GM19397 (cell line): ENCODE measurements around the gene CSHL1.
"Not testable (repeated sequence)": the region's sequence is repeated elsewhere in the genome, so short reads cannot be mapped to it uniquely, and the experiment has no call there.

Source experiments
- ATAC-seq: cut with Tn5 transposase; IDR thresholded peaks from one replicate; pipeline ENCODE4 v1.9.1; 2021; ENCODE audit warnings: mild to moderate bottlenecking, moderate library complexity; ENCODE audit not compliant: unreplicated experiment

The CSHL1 gene

DNA sequence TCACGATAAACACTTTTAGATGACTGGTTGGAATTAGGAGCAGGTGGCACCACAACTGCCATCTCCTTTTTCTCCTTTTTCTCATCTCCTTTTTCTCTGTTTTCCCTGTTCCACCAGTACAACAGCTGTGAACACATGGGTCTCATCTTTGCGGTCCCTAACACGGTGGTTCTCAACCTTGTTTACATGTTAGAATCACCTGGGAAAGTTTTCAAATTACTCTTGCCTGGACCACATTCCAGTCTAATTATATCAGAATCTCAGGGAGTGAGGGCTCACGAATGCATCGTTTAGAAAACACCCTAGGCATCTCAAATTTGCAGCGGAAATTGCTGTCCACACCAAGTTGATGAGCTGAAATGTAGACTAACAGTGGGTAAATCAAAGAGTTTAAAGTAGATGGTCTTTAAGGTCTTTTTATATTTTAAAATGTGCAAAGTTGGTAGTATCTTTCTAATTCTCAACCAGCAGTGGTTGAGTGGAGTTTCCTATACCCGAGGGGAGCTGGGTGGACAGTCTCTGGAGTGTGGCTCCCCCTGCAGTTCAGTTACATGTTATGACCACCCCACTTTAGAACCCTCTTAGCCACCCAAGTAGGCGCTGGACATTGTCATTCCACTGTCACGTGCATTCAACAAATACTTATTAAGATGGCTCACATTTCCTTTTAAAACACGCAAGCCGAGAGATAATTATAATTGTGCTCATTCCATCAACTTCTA, 18.6 kb downstream of the CSHL1 start:
- ATAC-seq = not testable (repeated sequence)

DNA sequence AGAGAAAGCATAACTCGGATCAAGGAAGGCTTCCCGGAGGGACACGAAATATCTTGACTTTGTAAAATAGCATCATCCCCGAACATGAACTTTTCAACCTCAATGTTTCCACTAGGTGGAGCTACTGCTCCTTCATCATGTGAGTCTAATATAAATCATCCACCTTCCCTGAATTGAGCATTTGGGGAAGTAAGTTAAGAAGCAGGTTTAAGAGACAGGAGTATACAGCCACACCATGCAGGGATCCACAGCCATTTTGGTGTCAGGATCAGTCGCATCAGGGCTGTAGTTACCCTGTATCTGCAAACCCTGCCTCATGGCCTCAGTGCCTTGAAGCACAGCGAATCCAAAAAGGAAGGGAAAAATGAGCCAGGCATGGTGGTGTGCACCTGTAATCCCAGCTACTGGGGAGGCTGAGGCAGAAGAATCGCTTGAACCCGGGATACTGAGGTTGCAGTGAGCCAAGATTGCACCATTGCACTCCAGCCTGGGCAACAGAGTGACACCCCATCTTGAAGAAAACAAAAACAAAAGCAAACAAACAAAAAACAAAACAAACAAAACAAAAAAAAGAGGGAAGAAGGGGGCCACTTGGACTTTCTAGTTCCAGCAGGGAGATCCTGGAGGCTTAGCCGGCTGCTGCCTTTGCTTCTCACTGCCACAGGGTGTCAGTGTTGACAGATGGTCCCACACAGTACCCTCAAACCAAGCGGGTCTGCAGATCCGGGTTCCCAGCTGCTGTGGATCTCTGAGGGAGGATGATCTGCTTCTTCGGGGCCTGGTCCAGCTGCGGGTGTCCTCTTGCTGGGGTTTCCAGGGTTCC, 21.8 kb downstream of the CSHL1 start:
- not testable (repeated sequence) for ATAC-seq

- ATAC-seq = not testable (repeated sequence)
Observed at GRCh38 chr17:63885119-63885518, 25.9 kb downstream of the CSHL1 start.

GRCh38 chr17:63882626-63883126, 28.4 kb downstream of the CSHL1 start:
- ATAC-seq = not testable (repeated sequence)

DNA sequence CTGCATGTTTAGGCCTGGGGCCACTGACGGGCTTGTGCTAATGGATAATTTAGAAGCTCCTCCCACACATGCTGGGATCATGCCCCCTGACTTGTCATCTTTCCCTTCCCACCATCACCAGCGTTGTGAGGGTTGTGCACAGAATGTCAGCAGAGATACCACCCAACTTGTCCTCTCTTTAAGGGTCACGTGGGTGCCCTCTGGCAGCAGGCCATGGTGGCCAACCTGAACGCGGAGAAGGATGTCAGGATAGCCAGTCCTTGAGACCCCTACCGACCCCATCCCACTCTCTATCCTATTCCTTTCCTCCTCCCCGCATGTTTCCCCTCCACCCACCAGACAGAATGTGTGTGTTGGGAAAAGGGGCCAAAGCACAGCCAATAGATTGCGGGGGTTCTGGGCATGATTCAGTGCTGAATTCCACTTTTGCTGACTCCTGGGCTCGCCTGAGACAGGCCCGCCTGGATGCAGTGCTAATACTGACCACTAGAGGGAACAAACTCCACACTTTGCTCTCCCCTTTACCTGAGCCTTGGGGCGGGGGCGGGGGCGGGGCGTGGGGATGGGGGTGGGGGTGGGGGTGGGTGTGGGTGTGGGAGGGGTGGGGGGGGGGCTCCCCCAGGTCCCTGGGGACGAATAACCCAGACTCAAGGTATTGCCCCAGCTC, 29.0 kb downstream of the CSHL1 start, which contains the start of gene GH2:
Gene GH2 (minus strand): TSS at position 10 of the 667 bp plus-strand sequence. CDS start 143 bp downstream, outside the sequence.
- no peak for ATAC-seq

GRCh38 chr17:63881337-63881736, 29.7 kb downstream of the CSHL1 start:
- not testable (repeated sequence) for ATAC-seq

GRCh38 chr17:63880706-63881105, 30.4 kb downstream of the CSHL1 start:
- no peak for ATAC-seq

- not testable (repeated sequence) for ATAC-seq
Observed at GRCh38 chr17:63878413-63878812, 32.6 kb downstream of the CSHL1 start.

DNA sequence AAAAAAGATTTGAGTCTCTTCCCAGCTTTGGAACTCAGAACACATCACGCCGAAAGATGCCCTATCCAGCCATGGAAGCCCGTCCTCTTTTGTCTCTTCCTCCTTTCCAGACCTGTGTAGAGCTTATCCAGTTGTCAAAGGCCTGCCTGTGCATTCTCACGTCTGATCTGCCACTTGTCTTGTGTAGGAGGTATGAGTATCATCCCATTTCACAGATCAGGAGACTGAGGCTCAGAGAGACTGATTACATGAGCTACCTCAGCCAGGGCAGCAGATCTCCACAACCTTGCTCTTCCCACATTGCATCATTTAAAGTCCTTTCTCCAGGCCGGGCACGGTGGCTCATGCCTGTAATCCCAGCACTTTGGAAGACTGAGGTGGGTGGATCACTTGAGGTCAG, 36.4 kb downstream of the CSHL1 start:
- ATAC-seq = not testable (repeated sequence)

DNA sequence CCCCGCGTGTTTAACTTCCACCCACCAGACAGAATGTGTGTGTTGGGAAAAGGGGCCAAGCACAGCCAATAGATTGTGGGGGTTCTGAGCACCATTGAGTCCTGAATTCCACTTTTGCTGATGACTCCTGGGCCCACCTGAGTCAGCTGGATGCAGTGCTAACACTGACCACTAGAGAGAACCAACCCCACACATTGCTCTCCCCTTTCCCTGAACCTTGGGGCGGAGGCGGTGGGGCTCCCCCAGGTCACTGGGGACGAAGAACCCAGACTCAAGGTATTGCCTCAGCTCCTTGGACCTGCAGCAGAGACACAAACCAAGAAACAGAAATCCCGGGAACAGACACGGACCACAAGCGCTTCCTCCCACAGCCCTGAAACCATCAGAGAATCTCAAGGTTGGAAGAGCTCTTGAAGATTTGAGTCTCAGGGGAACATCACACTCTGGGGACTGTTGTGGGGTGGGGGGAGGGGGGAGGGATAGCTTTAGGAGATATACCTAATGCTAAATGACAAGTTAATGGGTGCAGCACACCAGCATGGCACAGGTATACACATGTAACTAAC, 36.9 kb downstream of the CSHL1 start:
- ATAC-seq = not testable (repeated sequence)

DNA sequence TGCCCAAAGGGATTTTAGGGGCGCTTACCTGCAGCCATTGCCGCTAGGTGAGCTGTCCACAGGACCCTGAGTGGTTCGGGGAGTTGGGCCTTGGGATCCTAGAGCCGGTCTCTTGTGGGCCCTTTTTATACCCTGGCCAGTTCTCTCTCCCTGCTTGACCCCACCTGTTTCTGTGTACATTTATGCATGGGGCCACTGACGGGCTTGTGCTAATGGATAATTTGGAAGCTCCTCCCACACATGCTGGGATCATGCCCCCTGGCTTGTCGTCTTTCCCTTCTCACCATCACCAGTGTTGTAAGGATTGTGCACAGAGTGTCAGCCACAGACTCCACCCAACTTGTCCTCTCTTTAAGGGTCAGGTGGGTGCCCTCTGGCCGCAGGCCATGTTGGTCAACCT, 37.5 kb downstream of the CSHL1 start, which contains the start of gene CSH2:
Gene CSH2 (minus strand): TSS at position 101 of the 400 bp plus-strand sequence. CDS start 63 bp downstream, at position 38.
- ATAC-seq = not testable (repeated sequence)

DNA sequence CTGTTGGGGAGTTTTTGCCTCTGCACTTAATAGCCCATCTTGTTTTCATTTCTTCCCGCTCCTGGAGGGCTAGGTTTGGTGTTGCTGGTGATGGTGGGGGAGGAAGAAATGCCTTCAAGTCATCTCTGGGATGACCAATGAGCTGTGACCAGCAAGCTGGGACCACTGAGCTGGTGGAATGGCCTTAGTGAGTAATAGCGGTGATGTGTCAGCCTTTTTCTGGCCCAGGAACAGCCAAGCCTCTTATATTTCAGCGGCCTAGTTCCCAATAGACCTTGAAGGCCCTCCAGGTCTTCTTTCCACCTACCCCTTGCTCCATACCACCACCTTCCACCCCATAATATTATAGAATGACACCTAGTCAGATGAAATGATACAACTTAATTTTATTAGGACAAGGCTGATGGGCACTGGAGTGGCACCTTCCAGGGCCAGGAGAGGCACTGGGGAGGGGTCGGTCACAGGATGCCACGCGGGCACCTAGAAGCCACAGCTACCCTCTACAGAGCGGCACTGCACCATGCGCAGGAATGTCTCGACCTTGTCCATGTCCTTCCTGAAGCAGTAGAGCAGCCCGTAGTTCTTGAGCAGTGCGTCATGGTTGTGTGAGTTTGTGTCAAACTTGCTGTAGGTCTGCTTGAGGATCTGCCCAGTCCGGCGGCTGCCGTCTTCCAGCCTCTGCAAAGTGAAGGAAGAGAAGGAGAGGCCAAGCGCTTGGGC, 39.3 kb downstream of the CSHL1 start:
- not testable (repeated sequence) for ATAC-seq

- ATAC-seq = not testable (repeated sequence)
Observed at GRCh38 chr17:63870292-63870665, 40.8 kb downstream of the CSHL1 start.

DNA sequence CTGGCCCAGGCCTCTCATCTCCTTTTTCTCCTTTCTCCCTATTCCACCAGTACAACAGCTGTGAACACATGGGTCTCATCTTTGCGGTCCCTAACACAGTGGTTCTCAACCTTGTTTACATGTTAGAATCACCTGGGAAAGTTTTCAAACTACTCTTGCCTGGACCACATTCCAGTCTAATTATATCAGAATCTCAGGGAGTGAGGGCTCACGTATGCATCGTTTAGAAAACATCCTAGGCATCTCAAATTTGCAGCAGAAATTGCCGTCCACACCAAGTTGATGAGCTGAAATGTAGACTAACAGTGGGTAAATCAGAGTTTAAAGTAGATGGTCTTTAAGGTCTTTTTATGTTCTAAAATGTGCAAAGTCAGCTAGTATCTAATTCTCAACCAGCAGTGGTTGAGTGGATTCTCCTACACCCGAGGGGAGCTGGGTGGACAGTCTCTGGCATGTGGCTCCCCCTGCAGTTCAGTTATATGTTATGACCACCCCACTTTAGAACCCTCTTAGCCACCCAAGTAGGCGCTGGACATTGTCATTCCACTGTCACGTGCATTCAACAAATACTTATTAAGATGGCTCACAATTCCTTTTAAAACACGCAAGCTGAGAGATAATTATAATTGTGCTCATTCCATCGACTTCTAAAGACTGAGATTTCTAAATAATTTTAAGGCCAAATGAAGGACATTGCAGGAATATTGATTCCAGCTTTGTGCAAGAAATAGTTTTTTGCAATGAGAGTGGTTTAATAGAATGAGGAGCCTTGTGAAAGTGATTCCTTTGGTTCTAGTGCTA, 41.4 kb downstream of the CSHL1 start:
- not testable (repeated sequence) for ATAC-seq

DNA sequence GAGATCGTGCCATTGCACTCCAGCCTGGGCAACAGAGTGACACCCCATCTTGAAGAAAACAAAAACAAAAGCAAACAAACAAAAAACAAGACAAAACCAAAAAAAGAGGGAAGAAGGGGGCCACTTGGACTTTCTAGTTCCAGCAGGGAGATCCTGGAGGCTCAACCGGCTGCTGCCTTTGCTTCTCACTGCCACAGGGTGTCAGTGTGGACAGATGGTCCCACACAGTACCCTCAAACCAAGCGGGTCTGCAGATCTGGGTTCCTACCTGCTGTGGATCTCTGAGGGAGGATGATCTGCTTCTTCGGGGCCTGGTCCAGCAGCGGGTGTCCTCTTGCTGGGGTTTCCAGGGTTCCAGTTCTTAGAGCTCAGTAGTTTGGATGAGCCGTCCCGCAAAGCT, 44.4 kb downstream of the CSHL1 start:
- not testable (repeated sequence) for ATAC-seq
